Measurements from ENCODE around the gene DLGAP5.
A peak's percentile ranks its signal among the peaks of the same experiment; 100 is the strongest.

Gene DLGAP5

DNA sequence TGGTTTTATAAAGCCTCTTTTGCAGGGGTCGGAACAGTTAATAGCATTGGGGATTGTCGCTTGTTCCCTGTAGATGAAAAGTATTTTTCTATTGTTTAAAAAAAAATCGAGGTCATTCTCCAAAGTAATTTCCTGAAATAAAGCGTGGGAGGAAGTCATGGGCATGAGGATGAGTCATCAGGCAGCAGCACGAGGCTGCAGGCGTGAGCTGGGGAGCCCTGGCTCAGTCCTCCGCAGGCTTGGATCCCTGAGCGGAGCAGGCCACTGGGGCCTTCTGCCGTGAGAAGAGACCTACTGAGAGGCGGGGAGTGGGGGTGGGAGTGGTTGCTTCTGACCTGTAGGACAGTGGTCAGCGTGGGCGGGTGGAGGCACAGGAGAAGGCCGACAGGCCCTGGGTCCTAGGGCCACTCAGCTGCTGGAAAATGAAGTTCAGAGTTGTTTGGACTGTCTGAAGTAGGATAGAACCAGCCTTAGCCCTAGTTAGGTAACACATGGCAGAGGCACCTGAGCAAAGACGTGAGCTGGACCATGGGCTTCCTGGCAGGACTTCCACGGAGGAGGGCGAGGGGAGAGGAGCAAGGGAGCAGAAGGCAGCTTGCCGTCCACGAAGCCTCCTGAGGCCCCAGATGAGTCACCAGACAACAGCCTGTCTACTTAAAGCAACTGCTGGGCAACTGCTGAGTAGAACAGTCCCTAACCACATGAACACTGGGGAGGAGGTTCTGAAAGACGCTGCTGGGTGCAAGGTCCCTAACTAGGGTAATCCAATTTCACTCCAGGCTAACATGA lies 83.4 kb downstream of the DLGAP5 start:
- DNase-seq = peak; percentile 37 to 70

DNA sequence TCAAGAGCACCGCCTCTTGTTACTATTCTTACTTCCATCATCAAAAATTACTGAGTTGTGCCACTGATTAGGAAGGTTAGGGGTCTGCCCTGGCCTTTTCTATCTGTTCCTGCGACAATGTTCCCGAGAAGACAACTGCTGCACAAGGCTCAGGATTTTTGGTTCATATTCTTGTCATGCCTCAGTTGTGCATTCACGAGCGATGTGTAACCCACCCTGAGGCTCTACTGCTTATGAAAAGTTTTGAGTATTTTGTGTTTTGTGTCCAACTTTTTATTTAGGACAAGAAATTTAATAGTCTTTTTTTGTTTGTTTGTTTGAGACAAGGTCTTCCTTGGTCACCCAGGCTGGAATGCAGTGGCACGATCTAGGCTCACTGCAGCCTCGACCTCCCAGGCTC lies 85.4 kb downstream of the DLGAP5 start:
- DNase-seq = no peak

DNA sequence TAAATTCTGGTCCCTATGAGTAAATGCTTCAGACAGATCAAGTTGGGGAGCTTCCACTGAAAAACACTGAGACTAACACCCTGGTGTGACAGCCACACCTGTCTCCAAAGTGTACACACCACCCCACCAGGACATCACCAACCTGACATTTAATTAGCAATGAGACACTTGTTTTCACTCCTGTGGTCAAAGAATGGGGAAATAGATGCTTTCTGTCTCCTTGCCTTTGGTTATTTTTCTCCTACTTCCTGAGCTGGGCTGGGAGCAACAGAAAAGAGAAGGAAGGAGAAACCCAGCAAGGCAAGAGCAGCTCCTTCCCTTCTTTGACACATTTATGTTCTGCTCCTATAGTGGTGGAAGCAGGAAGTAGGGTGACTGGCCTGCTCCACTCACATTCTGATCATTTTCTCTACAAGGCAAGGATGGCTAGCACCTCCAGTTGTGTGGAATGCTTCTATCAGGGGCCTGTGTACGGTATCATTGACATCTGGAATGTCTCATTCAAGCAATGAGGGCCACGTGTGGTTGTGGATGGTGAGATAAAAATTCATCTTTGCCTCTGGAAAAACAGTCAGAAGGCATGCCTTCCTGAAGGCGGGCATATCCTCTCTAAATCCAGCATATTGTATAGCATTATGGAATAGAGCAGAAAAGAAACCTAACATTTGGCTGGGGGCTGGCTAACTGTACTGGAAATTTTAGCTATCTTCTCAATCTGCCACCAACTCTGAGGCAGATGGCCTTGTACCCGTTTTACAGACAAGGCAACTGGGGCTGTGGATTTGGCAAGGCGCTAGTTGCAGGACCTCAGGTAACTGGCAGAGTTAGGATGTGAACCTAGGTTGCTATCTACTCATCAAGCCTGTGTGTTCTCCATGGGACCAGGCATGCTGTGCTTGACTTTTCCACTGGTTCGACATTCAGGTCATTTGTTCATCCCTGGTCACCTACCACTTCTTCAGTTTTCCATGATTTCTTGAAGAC lies 87.1 kb downstream of the DLGAP5 start:
- DNase-seq = peak in 1 of 2 donors; percentile 12

DNA sequence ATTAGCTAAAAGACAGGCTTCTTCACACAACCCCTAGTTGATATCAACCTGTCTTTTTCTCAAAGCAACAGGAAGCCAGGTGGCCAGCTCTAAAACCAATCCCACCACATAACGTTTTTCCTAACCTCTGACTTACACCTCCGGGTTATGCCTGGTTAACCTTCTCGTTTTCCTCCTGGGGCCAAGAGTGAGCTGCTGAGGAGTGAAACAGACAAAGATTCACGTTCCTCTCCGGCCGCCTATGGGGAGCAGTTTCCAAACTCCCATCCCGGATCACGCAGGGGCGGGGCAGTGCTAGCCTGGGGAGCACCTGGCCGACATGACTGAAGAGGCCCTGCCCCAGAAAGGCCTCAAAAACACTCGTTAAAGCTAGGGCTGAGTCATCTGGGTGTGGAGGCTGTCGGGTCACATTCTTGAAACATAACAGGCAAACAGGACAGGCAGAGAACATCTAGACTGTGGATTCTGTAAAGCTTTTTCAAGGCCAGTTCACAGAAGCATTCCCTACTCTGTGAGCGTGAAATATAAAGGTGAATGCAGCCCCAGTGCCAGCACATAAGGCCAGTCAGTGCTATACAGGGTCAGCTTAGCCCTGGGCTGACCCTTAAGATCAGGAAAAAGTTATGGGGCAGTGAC lies 88.3 kb downstream of the DLGAP5 start:
- DNase-seq = peak; percentile 57 to 65

DNA sequence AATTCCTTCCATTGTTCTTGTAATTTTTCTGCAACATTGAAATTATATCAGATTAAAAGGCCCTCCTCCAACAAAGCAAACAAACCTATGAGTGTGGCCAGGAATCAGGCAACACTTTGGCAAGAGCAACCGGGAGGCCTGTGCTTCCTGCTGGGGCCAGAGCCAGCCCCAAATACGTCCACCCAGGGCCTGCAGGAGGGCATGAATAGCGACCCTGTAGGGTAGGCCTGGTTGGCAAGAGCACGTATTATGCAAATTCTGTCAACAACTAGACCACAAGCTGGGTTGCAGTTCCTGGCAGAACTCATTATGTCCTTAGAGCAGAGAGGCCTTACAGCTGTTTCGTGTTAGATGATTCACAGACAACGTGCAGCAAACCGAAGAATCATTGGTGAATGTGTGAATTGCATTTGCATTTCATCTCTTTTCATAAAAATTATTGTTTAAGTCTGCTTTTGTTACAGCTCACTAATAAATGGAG lies 89.2 kb downstream of the DLGAP5 start:
- peak; percentile 47 to 54 for DNase-seq

DNA sequence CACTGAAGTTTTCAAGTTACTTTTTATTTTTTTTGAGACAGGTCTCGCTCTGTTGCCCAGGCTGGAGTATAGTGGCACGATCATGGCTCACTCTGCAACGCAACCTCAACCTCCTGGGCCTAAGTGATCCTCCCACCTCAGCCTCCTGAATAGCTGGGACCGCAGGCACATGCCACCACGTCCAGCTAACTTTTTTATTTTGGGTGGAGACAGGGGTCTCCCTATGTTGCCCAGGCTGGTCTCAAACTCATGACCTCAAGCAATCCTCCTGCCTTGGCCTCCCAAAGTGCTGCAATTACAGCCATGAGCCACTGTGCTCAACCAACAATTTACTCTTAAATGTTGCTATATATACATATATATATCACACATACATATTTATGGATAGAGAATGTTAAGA lies 89.7 kb downstream of the DLGAP5 start:
- no peak for DNase-seq

DNA sequence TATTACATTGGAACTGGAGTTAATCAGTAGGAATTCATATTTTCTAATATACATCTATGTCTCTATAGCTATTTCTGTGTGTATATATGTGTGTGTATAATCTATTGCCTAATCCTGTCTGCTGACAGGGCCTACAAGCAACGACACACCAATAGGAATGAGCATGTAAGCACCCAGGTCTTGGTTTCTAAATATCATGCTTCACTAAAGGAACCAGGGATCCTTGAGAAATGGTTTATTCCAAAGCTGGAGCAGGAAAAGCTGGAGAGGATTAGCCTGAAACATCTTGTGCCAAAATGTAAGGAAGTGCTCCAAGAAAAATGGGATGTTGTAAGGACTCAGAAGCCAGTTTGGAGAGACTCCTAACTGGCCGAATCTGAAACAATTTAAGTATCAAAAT lies 91.6 kb downstream of the DLGAP5 start:
- DNase-seq = no peak

DNA sequence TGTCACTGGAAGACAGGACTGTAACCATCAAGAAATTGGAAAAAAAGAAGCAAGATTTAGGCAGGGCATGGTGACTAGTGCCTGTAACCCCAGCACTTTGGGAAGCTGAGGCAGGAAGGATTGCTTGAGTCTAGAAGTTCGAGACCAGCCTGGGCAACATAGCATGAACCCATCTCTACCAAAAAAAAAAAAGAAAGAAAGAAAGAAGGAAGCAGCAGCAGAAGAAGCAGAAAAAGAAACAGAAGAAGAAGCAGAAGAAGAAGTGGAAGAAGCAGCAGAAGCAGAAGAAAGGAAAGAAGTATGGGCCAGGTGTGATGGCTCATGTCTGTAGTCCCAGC lies 92.9 kb downstream of the DLGAP5 start:
- DNase-seq = no peak

All from CD4-positive, alpha-beta T cell treated with Interleukin-1 beta for 1 hour (primary cell).